Breast epithelium (tissue), 3 donors: ENCODE results near the gene CDKN2AIP.
"Not testable (repeated sequence)": the region's sequence is repeated elsewhere in the genome, so short reads cannot be mapped to it uniquely, and the experiment has no call there.

Source experiments
- CTCF ChIP-seq, 3 donors: fragments of 450-650 bp; IDR thresholded peaks; one replicate each; pipeline ENCODE4 v1.5.1; 2016 to 2017; ENCODE audit warnings: antibody characterized with exemption in 3 of 3, mild to moderate bottlenecking in 3 of 3, moderate library complexity in 3 of 3
- POLR2AphosphoS5 ChIP-seq, 3 donors: sonication (generic); formaldehyde crosslinking; IDR thresholded peaks; one replicate each; pipeline ENCODE4 v1.6.1; 2017; ENCODE audit warnings: antibody characterized with exemption in 3 of 3

- not testable (repeated sequence) for TF ChIP-seq POLR2AphosphoS5, CTCF (IDR thresholded peaks at IDR 0.05)
These were observed 19.6 kb downstream of the CDKN2AIP start for GRCh38 chr4:183463903-183464619.
